OCI-LY1 (cell line): ENCODE results near the gene ZNF598.

Experiments used
- EZH2 ChIP-seq: fragments of 200-600 bp; sonication (generic), shearing (Covaris generic); IDR thresholded peaks from 2 replicates; pipeline ENCODE4 v1.8.0; 2017; ENCODE audit warnings: borderline replicate concordance, mixed run types, mild to moderate bottlenecking, antibody characterized with exemption, low read length, moderate library complexity, mixed read lengths
- TF ChIP-seq, protein P1 (sequence below): fragments of 200-600 bp; sonication (generic), shearing (Covaris generic); IDR thresholded peaks from 2 replicates; pipeline ENCODE4 v1.5.1; 2017; ENCODE audit warnings: mild to moderate bottlenecking, antibody characterized with exemption, low read length, moderate library complexity, mixed read lengths

DNA sequence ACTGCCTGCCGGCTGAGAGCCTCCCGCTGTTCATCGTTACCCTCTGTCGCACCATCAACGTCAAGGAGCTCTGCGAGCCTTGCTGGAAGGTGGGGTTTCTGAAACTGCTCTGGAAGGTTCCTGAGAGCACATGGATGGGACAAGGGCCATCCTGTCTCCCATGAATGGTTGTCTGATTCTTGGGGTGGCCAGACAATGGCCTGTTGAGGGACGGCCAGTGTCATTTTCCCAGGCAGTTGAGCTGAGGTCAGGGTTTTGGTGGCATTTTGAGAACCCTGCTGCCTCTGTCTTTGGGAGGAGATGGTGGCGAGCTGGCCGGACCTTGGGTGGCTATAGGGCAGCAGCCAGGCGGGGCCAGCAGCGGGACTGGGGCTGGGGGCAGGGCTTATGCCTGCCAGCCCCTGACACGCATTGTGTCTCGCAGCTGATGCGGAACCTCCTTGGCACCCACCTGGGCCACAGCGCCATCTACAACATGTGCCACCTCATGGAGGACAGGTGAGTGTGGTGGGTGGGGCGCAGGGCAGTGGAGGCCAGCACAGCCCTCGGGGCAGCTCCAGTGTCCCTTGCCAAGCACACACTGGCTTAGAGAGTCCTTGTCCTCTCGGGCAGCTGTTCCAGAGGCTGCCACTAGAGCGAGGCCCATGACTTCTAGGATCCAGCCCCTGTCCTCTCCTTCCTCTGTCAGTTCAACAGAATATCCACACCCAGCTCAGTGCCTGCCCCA is 47.2 kb upstream of the ZNF598 start:
- TF ChIP-seq EZH2, result no peak
- TF ChIP-seq, protein P1, sequence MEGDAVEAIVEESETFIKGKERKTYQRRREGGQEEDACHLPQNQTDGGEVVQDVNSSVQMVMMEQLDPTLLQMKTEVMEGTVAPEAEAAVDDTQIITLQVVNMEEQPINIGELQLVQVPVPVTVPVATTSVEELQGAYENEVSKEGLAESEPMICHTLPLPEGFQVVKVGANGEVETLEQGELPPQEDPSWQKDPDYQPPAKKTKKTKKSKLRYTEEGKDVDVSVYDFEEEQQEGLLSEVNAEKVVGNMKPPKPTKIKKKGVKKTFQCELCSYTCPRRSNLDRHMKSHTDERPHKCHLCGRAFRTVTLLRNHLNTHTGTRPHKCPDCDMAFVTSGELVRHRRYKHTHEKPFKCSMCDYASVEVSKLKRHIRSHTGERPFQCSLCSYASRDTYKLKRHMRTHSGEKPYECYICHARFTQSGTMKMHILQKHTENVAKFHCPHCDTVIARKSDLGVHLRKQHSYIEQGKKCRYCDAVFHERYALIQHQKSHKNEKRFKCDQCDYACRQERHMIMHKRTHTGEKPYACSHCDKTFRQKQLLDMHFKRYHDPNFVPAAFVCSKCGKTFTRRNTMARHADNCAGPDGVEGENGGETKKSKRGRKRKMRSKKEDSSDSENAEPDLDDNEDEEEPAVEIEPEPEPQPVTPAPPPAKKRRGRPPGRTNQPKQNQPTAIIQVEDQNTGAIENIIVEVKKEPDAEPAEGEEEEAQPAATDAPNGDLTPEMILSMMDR, result no peak
